Activated naive CD4-positive, alpha-beta T cell (primary cell): Measurements from ENCODE around the gene PCBP1.
"Not testable (repeated sequence)": the region's sequence is repeated elsewhere in the genome, so short reads cannot be mapped to it uniquely, and the experiment has no call there.

Experiments used
- DNase-seq, 4 experiments: peaks; one replicate each; lab custom pipeline; 2025; lab: John Stamatoyannopoulos, UW

PCBP1 gene

GRCh38 chr2:70125498-70125898 is 38.2 kb downstream of the PCBP1 start:
- DNase-seq: no peak

- no peak for DNase-seq
Measured at GRCh38 chr2:70126413-70126812, 39.1 kb downstream of the PCBP1 start.

- DNase-seq: no peak
Measured at GRCh38 chr2:70128005-70128404, 40.7 kb downstream of the PCBP1 start.

GRCh38 chr2:70131344-70132143 is 44.3 kb downstream of the PCBP1 start:
- DNase-seq: not testable (repeated sequence)

- no peak for DNase-seq
Measured at GRCh38 chr2:70132244-70133126, 45.2 kb downstream of the PCBP1 start.

GRCh38 chr2:70133127-70133452 is 45.8 kb downstream of the PCBP1 start:
- DNase-seq: no peak

- DNase-seq: no peak
Measured at GRCh38 chr2:70133491-70134322, 46.4 kb downstream of the PCBP1 start.

- DNase-seq: not testable (repeated sequence)
Measured at GRCh38 chr2:70134323-70134983, 47.2 kb downstream of the PCBP1 start.
